HG03060 (cell line): ENCODE measurements around the gene PHETA2.
"Not testable (repeated sequence)": the region's sequence is repeated elsewhere in the genome, so short reads cannot be mapped to it uniquely, and the experiment has no call there.

Experiments
- ATAC-seq: cut with Tn5 transposase; IDR thresholded peaks from one replicate; pipeline ENCODE4 v1.9.1; 2021; ENCODE audit warnings: low read depth, moderate number of reproducible peaks; ENCODE audit not compliant: unreplicated experiment

PHETA2 gene

DNA sequence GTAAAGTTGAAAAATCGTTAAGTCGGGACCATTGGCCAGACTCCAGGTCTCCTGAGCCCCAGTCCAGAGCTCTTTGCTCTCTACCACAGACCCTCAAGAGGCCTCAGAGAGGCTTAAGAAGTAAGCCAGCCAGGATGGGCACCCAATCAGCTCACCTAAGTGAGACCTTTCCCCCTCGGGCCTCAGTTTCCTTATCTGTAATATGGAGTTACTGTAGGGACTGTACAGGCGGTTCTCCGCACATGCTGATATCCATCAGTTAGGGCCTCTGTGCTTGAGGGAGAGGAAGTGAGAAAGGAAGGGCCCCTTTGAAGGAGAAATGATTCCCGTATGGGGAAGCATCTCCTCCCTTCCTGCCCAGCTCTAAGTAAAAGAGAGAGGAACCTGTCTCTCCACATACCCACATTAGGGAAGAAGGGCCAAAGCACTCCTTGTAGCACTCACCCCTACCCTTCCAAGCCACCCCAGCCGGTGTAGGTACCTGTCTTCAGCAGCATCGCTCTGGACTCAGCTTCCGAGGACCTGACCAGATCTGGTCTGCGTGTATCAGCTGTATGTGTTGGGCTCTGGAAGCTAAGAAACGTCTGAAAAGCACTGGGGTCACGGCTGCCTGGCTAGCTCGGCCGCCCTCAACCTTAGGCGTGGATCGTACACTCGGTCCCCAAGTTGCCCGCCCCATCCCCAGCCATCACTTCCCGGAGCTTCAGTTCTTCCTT, 4.1 kb upstream of the PHETA2 start:
- ATAC-seq = no peak

DNA sequence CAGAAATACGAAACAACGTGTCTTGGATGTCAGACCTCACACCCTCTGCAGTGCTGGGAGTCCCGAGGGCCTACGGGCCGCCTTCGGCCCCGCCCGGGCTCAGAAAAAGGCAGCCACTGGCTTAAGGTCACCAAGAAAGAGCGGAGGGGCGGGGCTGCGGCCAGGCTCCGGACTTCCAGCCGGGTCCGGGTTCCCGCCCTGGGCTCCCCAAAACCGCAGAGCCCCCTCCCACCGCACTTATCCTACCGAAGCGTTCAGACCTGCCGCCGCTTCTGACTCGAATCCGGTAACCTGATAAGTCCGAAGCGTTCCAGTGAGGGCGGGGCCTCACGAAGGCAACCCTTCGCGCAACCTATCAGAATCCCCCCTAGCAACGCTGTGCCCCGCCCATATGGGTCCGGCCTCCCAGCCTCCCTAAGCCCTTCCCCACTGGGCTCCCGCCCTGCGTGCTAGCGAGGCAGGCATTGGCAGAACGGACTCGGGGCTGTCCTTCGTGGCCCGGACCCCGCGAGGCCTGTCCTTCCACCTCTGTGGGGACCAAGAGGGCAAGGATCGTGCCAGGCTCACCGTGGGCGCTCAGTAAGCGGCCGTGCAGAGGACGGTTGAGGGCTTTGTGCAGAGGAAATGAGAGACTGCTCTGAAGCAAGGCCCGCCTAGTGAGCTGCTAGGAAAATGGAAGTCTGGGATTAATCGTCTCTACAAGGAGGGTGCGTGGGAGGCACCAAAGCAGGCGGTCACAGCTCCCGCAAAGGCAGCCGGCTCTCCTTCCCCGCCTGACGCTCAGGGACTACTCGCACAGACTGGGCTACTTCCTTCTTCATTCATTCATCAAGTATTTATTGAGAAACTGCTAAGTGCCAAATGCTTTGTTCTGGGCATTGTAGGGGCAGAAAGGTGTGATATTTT, 3.3 kb upstream of the PHETA2 start, which contains the start of gene NAGA:
Gene NAGA (minus strand): TSS at position 296 of the 906 bp plus-strand sequence. CDS start 515 bp downstream, outside the sequence.
- ATAC-seq = peak; percentile 66

DNA sequence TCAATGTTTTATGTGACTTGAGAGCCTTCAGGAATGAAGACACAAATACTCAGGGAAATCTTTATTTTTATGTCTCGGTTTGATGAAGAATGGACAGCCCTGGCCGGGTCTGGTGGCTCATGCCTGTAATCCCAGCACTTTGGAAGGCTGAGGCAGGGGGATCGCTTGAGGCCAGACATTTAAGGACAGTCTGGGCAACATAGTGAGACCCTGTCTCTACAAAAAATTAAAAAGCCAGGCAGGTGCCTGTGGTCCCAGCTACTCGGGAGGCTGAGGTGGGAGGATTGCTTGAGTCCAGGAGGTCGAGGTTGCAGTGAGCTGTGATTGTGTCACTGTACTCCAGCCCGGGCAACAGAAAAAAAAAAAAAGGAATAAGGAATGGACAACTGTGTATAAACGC, 2.5 kb upstream of the PHETA2 start:
- not testable (repeated sequence) for ATAC-seq

DNA sequence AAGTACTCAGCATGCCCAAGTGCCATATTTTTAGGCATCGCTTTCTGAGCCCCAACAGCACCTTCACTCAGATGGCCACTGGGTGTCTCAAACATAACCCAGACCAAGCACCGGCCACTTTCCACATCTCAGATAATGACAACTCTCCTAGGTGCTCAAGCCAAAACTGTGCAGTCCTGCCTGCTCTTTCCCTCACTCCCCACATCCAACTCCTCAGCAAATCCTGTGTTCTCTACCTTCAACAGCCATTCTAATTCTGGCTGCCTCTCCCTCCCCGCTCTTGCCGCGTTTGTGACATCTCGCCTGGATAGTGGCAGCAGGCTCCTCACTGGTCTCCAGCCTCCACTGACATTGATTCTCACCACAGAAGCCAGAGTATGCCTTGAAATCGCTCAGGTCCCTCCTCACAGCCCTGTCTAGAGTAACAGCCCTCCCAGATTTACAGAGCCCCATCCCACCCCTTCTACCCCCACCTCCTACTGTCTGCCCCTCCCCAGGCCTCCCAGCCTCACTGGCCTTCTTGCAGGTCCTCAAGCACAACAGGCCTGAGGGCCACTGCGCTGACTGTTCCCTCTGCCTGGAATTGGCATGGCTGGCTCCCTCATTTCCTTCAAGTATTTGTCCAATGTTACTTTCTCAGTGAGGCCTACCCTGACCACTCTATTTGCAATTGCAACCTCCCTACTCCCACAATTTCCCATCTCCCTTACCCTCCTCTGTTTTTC, 1.3 kb upstream of the PHETA2 start:
- ATAC-seq = no peak

DNA sequence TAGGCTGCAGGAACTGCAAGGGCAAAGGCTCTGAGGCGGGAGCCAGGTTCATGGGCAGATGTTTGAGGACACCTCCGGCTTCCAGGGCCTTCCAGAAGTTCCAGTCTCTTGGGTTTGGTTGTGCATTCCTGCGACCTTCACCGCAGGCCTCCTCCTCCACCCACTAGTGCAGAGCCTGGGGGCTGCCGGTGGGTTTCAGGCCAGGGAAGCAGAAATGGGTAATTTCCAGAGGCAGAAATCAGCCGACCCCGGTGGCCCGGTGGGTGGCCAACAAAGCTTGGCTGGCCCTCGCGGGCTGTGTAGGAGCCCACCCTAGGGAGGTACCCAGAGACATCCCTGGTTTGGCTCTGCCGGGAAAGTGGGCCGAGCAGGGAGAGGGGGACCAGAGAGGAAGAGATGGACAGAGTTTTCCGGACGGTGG, 417 bp upstream of the PHETA2 start:
- ATAC-seq = no peak

DNA sequence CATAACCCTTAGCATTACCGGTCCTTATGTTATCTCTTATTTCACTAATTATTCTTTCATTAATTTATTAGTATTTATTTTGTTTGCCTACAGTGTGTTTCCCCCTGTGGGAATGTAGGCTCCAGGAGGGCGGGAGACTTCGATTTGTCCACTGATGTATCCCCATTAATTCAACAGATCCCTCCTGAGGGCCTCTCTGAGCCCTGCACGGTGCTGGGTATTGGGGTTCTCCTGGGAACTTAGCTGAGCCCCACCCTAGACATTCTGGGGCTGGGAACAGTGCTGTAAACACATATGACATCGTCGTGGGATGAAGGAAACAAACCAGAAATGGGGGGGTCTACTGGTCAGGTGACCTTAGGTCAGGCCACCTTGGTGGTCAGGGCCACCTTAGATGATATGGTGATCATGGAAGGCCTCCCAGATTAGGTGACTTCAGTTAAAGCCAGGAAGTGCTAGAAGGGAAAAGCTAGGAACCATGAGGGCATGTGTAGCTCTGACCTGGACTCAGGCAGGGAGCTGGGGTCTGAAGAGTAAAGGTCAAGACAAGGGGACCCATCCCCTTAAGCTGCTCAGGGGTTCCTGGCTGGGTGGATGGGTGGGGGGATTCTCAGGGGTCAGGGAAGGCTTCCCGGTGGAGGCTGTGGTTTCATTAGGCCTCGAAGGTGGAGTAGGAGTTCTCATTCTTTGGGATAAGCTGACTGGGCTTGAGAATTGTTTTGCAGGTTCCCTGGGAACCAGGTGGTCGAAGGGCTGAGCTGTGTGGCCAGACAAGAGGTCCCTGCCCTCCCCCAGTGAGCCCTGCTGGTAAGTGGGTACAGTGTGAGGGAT, 1.0 kb downstream of the PHETA2 start:
- ATAC-seq = no peak

DNA sequence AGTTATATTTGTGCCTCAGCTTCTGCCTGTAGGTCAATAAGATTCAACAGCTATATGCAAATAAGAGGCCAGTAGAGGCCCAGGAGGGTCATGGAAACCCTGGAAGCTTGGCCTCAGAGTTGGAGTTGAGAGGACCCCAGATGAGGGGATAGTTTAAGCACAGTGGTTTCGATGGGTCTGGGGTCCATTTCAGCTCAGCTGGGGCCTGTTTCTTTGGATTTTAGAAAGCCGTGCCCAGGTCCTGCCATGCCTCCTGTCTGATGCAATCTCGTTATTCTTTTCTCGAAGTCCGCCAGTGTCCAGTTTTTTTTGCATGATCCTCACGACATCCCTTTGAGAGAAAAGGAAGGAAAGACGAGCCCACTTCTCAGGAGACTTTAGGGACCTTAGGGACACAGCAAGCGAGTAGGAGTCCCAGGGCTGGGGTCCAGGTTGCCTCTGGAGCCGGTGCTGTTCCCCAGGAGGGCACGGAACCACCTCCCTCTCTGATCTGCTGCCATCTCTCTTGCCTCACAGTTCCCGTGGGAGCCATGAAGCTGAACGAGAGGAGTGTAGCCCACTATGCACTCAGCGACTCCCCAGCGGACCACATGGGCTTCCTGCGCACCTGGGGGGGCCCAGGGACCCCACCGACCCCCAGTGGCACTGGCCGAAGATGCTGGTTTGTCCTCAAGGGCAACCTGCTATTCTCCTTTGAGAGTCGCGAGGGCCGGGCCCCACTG, 2.9 kb downstream of the PHETA2 start:
- no peak for ATAC-seq

DNA sequence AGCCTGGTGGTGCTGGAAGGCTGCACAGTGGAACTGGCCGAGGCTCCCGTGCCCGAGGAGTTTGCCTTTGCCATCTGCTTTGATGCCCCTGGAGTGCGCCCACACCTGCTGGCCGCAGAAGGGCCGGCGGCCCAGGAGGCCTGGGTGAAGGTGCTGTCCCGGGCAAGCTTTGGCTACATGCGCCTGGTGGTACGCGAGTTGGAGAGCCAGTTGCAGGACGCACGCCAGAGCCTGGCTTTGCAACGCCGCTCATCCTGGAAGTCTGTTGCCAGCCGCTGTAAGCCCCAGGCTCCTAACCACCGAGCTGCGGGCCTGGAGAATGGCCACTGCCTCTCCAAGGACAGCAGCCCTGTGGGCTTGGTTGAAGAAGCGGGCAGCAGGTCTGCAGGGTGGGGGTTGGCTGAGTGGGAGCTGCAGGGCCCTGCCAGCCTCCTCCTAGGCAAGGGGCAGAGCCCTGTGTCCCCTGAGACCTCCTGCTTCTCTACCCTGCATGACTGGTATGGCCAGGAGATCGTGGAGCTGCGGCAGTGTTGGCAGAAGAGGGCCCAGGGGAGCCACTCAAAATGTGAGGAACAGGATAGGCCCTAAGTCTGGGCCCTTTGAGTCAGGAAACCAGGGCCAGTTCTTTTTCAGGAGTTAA, 3.6 kb downstream of the PHETA2 start:
- no peak for ATAC-seq

DNA sequence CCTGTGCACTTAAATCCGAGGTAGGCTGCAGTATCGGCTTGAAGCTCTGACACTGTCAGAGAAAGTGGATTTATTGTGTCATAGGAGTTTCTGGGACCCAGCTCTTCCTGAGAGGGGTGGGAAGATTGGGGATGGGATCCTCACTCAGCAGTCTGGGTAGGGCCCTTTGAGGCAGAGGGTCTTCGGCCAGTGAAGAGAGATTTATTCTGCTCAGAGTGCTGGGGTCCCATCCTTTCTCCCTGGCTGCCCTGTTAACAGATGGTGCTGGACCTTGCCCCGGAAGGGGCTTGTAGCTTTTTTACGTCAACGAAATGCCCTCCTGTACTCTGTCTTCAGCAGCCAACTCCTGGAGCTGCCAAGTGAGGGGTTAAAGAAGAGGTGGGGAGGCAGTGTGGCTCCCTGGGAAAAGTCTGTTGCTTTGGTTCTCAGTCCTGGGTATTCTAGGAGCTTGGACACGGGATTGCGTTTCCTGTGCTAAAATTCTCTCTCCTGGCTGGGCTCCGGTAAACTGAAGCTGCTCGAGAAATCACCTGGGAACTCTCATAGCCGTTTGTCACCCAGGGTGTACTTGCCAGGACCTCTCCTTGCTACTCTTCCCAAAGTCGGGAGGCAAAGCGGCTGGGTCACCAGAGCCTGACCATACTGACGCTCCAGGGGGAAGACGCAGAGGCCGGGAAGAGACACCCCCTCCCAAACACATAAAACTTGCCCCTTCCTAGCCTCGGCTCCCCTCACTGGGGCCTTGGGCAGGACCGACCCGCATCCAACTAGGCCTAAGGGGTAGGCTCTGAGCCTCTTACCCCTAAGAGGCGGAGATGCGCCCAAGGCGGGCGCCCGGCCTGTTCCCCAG, 4.6 kb downstream of the PHETA2 start:
- ATAC-seq = no peak

DNA sequence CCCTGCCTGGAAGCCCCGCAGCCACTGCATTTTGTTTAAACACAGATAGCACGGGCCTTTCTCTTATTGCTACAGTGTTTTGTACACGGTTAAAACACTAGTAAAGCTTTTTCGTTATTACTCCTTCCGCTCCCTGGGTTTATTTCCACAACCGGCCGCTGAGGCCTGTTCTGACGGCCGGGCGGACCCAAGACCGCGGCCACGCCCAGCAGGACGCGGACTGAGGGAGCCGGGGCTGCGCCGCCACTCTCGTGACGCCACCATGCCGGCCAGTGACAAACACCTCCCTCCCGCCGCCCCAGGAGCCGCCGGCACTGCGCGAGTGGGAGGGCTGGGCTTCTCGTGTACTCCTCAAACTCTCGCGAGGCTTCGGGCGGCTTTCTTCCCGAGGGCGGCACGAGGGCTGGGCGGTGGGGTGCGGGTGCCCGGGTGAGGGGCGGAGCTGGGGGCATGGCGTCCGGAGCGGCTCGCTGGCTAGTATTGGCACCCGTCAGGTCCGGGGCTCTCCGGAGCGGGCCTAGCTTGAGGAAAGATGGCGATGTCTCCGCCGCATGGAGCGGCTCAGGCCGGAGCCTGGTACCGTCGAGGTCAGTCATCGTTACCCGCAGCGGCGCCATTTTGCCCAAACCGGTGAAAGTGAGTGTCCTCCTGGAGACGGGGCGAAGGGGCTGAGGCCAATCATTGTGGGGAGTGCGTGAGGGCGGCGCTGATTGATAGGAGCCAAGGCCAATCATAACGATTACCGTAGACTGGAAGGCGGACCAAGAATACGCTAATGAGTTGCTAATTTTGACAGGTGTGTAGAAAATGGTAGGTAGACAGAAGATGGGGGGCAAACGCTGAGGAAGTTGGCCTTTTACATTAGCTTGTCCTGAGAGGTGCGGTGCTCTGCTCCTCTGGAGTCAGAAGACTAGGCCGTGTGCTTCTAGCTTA, 5.5 kb downstream of the PHETA2 start, which contains the start of gene SMDT1:
Gene SMDT1 (plus strand): TSS at position 382 of the 933 bp plus-strand sequence. CDS start 69 bp downstream, at position 451.
- ATAC-seq = peak; percentile 77

DNA sequence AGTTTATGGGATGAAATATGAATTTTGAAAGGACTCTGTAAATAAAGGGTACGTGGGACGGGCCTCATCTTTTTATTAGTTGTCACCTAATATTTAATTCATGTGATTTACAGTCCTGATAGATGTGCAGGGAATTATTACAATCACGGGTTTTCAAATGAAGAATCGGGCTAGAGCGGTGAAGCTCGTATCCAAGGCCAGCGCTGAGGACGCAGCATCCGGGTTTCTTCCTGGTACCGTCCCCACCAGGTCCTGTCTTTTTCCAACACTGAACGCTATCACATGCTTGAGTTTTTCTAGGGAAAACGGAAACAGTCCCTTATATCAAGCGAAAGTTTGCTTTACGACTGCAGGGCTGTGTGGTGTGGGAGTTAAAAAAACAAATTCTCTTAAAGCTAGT, 6.2 kb downstream of the PHETA2 start:
- no peak for ATAC-seq

DNA sequence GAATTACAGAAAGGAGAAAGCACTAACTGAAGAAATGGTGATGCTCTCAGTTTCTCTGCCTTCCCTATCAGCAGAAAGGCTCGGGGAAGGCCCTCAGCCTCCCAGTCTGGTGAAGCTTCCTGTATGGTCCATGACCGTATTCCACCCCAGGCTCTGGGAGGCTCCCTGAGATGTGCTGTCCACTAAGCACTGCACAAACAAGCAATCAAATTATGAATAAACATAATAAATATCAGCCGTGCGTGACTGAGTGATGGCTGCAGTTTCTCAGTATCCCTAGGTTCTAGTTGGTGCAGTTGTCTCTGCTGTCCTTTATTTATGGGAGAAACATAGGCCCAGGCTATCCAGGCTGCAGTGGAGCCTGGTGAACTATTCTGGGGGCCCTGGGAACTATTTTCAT, 9.1 kb downstream of the PHETA2 start:
- no peak for ATAC-seq

DNA sequence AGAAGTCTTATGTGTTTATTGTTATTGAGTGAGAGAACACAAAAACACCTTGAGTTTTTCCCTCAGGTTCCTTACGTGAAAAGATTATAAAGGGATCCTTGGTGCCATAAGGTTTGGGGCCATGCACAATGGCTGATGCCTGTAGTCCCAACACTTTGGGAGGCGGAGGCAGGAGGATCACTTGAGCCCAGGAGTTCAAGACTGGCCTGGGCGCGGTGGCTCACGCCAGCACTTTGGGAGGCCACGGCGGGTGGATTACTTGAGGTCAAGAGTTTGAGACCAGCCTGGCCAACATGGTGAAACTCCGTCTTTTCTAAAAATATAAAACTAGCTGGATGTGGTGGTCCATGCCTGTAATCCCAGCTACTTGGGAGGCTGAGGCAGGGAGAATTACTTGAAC, 10.8 kb downstream of the PHETA2 start:
- ATAC-seq = no peak

DNA sequence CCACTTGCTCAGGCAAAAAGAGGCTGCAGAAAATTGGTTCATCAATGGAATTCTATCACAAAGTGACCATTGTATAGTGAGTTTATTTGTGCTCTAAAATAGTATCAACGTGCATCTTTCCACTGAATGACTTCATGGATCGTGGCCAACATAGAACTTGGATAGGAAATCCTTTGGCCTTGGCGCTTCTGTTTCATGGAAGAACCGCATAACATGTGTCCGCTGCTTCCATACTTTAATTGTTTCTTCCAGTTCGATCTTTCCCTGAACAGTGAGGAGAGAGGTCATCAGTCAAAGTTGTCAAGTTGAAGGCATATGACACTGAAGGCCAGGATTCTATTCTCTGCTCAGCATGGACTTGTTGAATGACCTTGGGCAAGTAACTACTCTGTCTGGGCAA, 12.0 kb downstream of the PHETA2 start:
- no peak for ATAC-seq

DNA sequence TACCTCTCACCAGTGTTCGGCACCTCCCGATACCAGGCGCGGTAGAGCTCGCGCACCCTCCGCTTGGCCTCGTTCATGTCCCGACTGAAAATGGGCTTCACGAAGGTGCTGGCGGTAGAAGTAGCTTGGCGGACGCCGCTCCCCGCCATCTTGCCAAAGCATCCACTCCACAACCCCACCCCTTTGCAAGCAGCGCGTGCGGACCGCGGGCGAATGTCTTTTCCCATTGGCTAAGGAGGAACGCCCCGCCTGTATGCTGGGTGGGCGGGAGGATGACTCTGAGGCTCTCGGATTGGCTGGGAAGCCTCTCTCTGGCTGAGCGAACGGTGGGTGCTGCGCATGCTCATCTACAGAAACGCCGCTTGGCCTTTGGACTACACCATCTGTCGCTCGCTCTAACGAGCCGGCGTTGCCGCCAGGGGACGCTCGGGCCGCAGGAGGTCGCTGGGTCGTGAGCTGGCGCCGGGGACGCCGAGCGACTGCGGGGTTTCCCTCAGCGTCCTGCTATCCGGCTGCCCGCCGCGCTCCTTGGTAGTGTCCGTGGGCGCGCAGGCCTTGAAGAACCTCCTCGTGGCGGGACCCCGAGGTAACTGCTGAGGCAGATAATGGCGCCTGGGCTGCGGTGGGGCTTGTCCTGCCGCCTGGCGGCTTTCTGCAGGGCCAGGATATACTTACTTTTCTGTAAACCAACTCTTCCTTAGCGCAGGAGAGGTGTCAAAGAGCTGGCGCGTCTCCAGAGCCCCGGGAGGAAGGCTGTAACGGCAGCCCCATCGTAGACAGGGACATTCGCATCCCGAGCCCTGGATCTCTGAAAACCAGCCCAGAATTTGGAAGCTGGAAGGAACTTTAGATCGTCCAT, 16.8 kb downstream of the PHETA2 start, which contains the start of gene NDUFA6:
Gene NDUFA6 (minus strand): TSS at position 177 of the 859 bp plus-strand sequence. CDS start 28 bp downstream, at position 149.
- ATAC-seq = peak; percentile 94

DNA sequence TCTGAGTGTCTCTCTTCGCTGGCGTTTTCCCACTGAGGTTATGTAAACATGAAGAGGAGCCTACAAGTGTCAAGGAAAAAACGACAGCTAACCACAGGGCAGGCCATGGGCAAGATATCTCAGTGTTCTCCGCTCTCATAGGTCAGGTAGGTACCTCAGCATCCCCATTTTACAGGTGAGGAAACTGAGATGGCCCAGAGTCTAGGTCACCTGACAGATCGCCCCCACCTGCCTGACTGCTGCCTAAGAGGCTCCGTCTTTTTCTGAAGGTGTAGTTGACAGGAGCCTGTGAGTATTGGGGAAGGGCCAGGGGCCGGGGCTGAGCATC, 17.4 kb downstream of the PHETA2 start:
- no peak for ATAC-seq
